Activated CD4-positive, CD25-positive, alpha-beta regulatory T cell treated with anti-CD3 and anti-CD28 coated beads, Interleukin-2, amount 50 U/mL, for 24 hours (primary cell): ENCODE measurements around the gene RCE1.
"Not testable (repeated sequence)": the region's sequence is repeated elsewhere in the genome, so short reads cannot be mapped to it uniquely, and the experiment has no call there.

ENCODE experiments used
- ATAC-seq, 2 donors: fragments of 150-1000 bp; cut with Tn5 transposase; one replicate each; pipeline ENCODE4 v1.10.0; 2021; ENCODE audit warnings: mild to moderate bottlenecking in 1 of 2, moderate library complexity in 1 of 2

RCE1 gene

GRCh38 chr11:66842896-66843775 is at the start of gene RCE1:
Gene RCE1, plus strand, starts transcription at chr11:66843441. Its CDS starts 15 bp downstream, at chr11:66843456.
- peak; percentile 92 to 93 for ATAC-seq

- not testable (repeated sequence) for ATAC-seq
These were observed 43.4 kb upstream of the RCE1 start for GRCh38 chr11:66799815-66800214.

GRCh38 chr11:66800720-66801428 is 42.4 kb upstream of the RCE1 start:
- no peak for ATAC-seq

GRCh38 chr11:66809592-66809991 is 33.6 kb upstream of the RCE1 start:
- ATAC-seq: no peak

- ATAC-seq: no peak
These were observed 32.6 kb upstream of the RCE1 start for GRCh38 chr11:66810576-66811185.

- no peak for ATAC-seq
These were observed 28.6 kb upstream of the RCE1 start for GRCh38 chr11:66814678-66815077.

- ATAC-seq: no peak
These were observed 27.6 kb upstream of the RCE1 start for GRCh38 chr11:66815646-66816045.

- ATAC-seq: no peak
These were observed 24.8 kb upstream of the RCE1 start for GRCh38 chr11:66818231-66818955.

- no peak for ATAC-seq
These were observed 22.9 kb upstream of the RCE1 start for GRCh38 chr11:66820381-66820780.

- ATAC-seq: no peak
These were observed 22.3 kb upstream of the RCE1 start for GRCh38 chr11:66820901-66821300.

GRCh38 chr11:66823700-66824099 is 19.5 kb upstream of the RCE1 start:
- ATAC-seq: no peak

GRCh38 chr11:66824573-66824972 is 18.7 kb upstream of the RCE1 start:
- not testable (repeated sequence) for ATAC-seq

- ATAC-seq: no peak
These were observed 8.7 kb upstream of the RCE1 start for GRCh38 chr11:66834539-66834845.

GRCh38 chr11:66834943-66835342 is 8.3 kb upstream of the RCE1 start:
- no peak for ATAC-seq

GRCh38 chr11:66835768-66836405 is 7.4 kb upstream of the RCE1 start:
- ATAC-seq: no peak

GRCh38 chr11:66840317-66841091 is 2.7 kb upstream of the RCE1 start:
- ATAC-seq: no peak

GRCh38 chr11:66841861-66842260 is 1.4 kb upstream of the RCE1 start:
- ATAC-seq: no peak

GRCh38 chr11:66842501-66842895 is 743 bp upstream of the RCE1 start:
- no peak for ATAC-seq

GRCh38 chr11:66843776-66844495 is 695 bp downstream of the RCE1 start:
- no peak for ATAC-seq

GRCh38 chr11:66844496-66845142 is 1.4 kb downstream of the RCE1 start:
- ATAC-seq: no peak
